ENCODE measurements around the gene TRIM66. TPM values are rescaled to one million over a fixed set of nuclear protein-coding genes. Genes with fewer than 3 reads are reported as not detected.

The TRIM66 gene
- polyA plus RNA-seq, 5 donors, result 7.9 to 12.2 (median 9.1) TPM

- no peak for DNase-seq
These were observed 21.3 kb downstream of the TRIM66 start for GRCh38 chr11:8661001-8661795.

GRCh38 chr11:8658321-8659057 lies 24.0 kb downstream of the TRIM66 start:
- DNase-seq, result peak in 1 of 2 donors; percentile 9

GRCh38 chr11:8656291-8656690 lies 26.2 kb downstream of the TRIM66 start:
- DNase-seq, result no peak

GRCh38 chr11:8654503-8654902 lies 28.0 kb downstream of the TRIM66 start:
- DNase-seq, result no peak

- DNase-seq, result no peak
These were observed 30.3 kb downstream of the TRIM66 start for GRCh38 chr11:8652140-8652539.

GRCh38 chr11:8650401-8650990 lies 32.0 kb downstream of the TRIM66 start:
- no peak for DNase-seq

- DNase-seq, result no peak
These were observed 33.1 kb downstream of the TRIM66 start for GRCh38 chr11:8649361-8649760.

- no peak for DNase-seq
These were observed 35.6 kb downstream of the TRIM66 start for GRCh38 chr11:8646873-8647272.

- DNase-seq, result peak; percentile 38 to 55
These were observed 40.1 kb downstream of the TRIM66 start for GRCh38 chr11:8642196-8642841.

GRCh38 chr11:8641332-8641731 lies 41.1 kb downstream of the TRIM66 start:
- DNase-seq, result no peak

GRCh38 chr11:8640267-8640906 lies 42.1 kb downstream of the TRIM66 start:
- no peak for DNase-seq

- no peak for DNase-seq
These were observed 42.8 kb downstream of the TRIM66 start for GRCh38 chr11:8639655-8640054.

- no peak for DNase-seq
These were observed 44.2 kb downstream of the TRIM66 start for GRCh38 chr11:8638300-8638699.

- DNase-seq, result no peak
These were observed 46.3 kb downstream of the TRIM66 start for GRCh38 chr11:8636127-8636526.

GRCh38 chr11:8634498-8634897 lies 48.0 kb downstream of the TRIM66 start:
- no peak for DNase-seq

GRCh38 chr11:8631395-8632118 lies 50.9 kb downstream of the TRIM66 start:
- peak in 1 of 2 donors; percentile 17 for DNase-seq

GRCh38 chr11:8624698-8625097 lies 57.8 kb downstream of the TRIM66 start:
- DNase-seq, result no peak

GRCh38 chr11:8621147-8621546 lies 61.3 kb downstream of the TRIM66 start:
- DNase-seq, result no peak

- DNase-seq, result no peak
These were observed 65.4 kb downstream of the TRIM66 start for GRCh38 chr11:8617063-8617462.

GRCh38 chr11:8615291-8616032 lies 67.0 kb downstream of the TRIM66 start:
- DNase-seq, result no peak
